RCC 7860 (cell line): ENCODE measurements around the gene SLC27A2.
"Not testable (repeated sequence)": the region's sequence is repeated elsewhere in the genome, so short reads cannot be mapped to it uniquely, and the experiment has no call there.

Experiments used
- DNase-seq: peaks from one replicate; pipeline ENCODE4 v3.0.0-alpha.2; 2015; ENCODE audit warnings: low spot score
- FAIRE-seq: peaks from 2 replicates; lab custom pipeline; 2012; peaks lifted over from hg19 to GRCh38; lab: Jason Lieb, UNC

The SLC27A2 gene

DNA sequence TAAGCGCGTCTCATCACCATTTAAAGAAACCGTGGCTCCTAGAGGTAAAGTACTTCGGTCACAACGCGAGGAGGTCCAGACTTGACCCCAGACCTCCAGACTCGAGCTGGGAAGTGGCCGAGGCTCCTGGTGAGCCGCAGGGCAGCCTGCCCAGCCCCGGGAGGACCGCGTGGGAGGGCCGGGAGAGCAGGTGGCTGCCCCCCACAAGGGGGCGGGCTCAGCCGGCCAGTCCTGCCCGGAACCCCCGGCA, at the start of gene SLC27A2:
SLC27A2 (plus strand) TSS at position 228 of the 250 bp plus-strand sequence. CDS start 232 bp downstream, outside the sequence.
- FAIRE-seq (no peak), DNase-seq (no peak)

GRCh38 chr15:50132251-50132984, 49.6 kb upstream of the SLC27A2 start:
- FAIRE-seq, result not testable (repeated sequence)

GRCh38 chr15:50134524-50135024, 47.4 kb upstream of the SLC27A2 start:
- FAIRE-seq, result no peak
- peak; percentile 91 for DNase-seq

More at GRCh38 chr15:50132251-50132984, 49.6 kb upstream of the SLC27A2 start:
- not testable (repeated sequence) for DNase-seq

DNA sequence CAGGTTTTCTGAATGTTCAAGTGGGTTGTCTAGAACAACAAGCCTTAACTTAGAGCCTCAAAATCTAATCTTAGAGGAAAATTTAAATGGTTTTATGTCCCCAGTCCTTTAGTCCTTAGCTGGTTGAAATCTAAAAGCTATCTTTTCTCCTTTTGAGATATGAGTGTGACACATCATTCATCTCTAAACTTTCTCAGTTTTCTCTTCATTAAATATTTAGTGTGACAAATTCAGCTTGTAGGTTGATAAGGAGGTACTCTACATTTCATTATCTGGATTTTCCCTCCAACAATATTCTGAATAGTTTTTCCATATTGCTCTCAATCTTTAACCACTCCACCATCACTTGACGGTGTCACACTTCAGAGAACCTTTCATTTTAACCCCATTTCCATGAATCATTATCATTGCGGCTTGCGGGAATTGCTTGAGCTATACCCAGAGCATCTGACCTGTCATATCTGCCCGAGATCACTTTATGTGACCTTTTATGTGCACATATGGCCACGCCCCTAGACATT, 46.9 kb upstream of the SLC27A2 start:
- DNase-seq, result peak; percentile 88
- peak; percentile 96 for FAIRE-seq

- FAIRE-seq, result peak; percentile 91
Measured at GRCh38 chr15:50137330-50137761, 44.6 kb upstream of the SLC27A2 start.

GRCh38 chr15:50137893-50138292, 44.1 kb upstream of the SLC27A2 start:
- FAIRE-seq, result peak; percentile 41
- peak; percentile 17 for DNase-seq

More at GRCh38 chr15:50137330-50137761, 44.6 kb upstream of the SLC27A2 start:
- DNase-seq, result peak; percentile 98

DNA sequence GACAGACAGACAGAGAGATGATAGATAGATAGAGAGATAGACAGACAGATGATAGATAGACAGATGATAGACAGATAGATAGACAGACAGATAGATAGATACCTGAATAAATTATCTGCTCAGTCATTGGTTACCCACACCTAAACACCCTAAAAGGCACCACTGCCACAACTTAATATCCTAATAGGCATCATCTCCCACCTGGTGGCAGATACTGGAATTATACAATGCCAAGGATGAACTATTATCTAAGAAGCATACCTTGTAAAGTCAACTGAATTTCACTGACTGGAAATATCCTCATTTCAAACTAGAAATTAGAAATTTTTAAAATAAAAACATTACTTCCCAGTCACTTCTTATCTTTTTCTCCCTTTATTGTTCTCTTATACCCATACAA, 43.6 kb upstream of the SLC27A2 start:
- FAIRE-seq (no peak), DNase-seq (no peak)

- FAIRE-seq (no peak), DNase-seq (no peak)
Measured at GRCh38 chr15:50140098-50140497, 41.9 kb upstream of the SLC27A2 start.

DNA sequence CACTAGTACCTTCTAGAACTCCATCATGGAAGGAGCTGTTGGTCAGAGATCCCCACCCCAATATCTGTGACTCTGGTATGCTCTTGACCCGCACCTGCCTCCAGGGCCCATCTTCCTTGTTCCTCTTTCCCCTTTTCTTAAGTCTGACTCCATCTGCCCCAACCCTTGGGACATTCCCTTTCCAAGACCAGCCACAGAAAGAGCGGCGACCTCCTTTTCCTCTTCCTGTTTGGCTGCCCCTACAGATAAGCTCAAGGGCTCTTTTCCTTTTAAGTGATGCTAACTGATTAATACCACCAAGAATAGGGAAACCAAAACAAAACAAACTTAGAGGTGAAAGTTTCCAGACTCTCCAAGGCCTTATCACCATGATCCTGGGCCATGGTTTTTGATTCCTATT, 41.0 kb upstream of the SLC27A2 start:
- FAIRE-seq (no peak), DNase-seq (no peak)

GRCh38 chr15:50141856-50142255, 40.1 kb upstream of the SLC27A2 start:
- FAIRE-seq, result no peak
- no peak for DNase-seq

- DNase-seq (peak; percentile 90), FAIRE-seq (peak; percentile 95)
Measured at GRCh38 chr15:50143255-50143860, 38.6 kb upstream of the SLC27A2 start.

DNA sequence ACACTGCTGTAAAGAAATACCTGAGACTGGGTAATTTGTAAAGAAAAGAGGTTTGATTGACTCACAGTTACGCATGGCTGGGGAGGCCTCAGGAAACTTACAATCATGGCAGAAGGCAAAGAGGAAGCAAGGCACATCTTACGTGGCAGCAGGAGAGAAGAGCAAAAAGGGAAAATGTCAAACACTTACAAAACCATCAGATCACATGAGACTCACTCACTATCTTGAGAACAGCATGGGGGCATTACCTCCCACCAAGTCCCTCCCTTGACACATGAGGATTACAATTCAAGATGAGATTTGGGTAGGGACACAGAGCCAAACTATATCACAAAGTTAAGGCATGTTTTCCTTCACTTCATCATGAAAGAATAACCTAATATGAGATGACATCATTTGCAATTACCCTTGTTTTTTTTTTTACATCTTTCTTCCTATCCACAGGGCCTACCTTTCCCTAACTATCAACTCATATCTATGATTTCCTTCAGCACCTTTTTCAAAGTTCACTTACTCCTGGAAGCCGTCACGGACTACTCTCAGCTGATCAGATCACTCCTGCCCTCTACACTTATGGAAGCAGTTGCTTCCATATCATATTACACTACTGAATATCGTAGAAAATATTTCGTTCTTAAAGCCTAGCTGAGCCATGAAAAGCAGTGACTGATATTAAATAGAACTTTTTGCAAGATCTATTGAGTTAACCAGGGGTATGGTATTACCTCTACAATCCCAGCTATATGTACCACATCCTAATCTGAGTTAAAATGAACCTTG, 37.5 kb upstream of the SLC27A2 start:
- FAIRE-seq (no peak), DNase-seq (no peak)

GRCh38 chr15:50145451-50145872, 36.5 kb upstream of the SLC27A2 start:
- FAIRE-seq (peak; percentile 88), DNase-seq (peak; percentile 73)

- DNase-seq, result no peak
- no peak for FAIRE-seq
Measured at GRCh38 chr15:50146632-50147031, 35.4 kb upstream of the SLC27A2 start.

DNA sequence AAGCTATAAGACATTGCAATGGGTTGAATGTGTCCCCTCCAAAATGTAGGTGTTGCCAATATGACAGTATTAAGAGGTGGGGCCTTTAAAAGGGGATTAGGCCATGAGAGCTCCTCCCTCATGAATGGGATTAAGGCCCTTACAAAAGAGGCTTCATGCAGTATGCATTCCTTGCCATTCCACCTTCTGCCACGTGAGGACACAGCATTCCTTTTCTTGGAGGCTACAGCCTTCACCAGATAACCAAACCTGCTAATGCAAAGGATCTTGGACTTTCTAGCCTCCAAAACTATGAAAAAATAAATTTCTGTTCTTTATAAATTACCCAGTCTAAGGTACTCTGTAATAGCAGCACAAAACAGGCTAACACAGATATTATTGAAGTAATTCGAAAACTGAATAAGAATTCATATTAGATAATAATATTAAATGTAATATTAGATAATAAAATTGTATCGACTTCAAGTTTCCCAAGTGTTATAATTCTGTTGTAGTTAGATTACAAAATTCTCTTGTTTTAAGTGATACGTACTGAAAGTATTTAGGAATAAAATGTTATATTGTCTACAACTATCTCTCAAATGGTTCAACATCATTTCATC, 33.5 kb upstream of the SLC27A2 start:
- FAIRE-seq, result peak; percentile 8
- DNase-seq, result peak; percentile 55

DNA sequence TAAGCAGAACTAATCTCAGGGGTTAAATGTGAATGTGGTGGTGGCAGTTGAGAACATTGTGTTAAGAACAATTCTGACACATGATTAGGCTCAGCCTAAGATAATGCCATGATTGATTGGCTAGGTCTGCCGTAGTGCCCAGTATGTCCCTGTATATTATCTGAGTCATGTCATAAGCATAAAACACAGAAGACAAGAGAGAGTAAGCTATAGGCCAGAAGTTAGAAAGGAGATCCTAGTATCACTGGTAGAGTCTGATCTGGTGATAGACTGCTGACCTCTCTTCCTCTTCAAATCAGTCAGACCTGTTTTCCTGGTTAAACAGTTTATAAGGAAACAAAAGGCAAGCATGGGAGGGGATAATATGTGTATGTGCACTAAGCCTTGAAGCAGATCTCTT, 32.9 kb upstream of the SLC27A2 start:
- DNase-seq (no peak), FAIRE-seq (no peak)

DNA sequence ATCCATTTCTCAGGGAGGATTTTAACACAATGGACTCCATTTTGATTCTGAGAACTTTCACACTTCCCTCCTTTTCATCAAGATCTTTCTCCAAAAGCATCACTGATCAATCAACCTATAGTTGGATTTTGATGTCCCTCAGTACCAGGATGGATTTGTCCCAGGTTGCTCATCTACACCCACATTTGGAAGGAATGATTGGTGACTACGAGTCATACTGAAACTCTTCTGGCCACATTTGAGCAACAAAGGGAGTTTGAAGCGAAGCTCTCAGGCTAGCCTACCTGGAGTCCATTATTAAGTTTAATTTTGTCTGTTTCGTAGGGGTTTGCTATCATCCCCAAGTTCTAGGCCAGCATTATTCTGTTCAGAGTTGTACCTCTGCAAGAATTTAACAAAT, 31.6 kb upstream of the SLC27A2 start:
- FAIRE-seq, result no peak
- no peak for DNase-seq

GRCh38 chr15:50150851-50151250, 31.1 kb upstream of the SLC27A2 start:
- FAIRE-seq (no peak), DNase-seq (no peak)

GRCh38 chr15:50151476-50151875, 30.5 kb upstream of the SLC27A2 start:
- FAIRE-seq (no peak), DNase-seq (no peak)

DNA sequence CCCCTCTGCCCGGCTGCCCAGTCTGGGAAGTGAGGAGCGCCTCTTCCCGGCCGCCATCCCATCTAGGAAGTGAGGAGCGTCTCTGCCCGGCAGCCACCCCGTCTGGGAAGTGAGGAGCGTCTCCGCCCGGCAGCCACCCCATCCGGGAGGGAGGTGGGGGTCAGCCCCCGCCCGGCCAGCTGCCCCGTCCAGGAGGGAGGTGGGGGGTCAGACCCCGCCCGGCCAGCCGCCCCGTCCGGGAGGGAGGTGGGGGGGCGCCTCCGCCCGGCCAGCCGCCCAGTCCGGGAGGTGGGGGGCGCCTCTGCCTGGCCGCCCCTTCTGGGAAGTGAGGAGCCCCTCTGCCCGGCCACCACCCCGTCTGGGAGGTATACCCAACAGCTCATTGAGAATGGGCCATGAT, 23.8 kb upstream of the SLC27A2 start:
- not testable (repeated sequence) for FAIRE-seq, DNase-seq
